Effector memory CD8-positive, alpha-beta T cell (primary cell): Measurements from ENCODE around the gene MRPS24.
A peak's percentile ranks its signal among the peaks of the same experiment; 100 is the strongest.

Experiments used
- ATAC-seq: fragments of 150-1000 bp; cut with Tn5 transposase; replicated peaks from 2 replicates; pipeline ENCODE4 v1.10.0; 2021; ENCODE audit warnings: mild to moderate bottlenecking, moderate library complexity
- DNase-seq, 3 experiments: peaks; one replicate each; pipeline ENCODE4 v3.0.0; 2021
- H3K27ac Mint-ChIP-seq, 2 donors: one replicate each; pipeline ENCODE4 v1.8.0; 2022; ENCODE audit warnings: mild to moderate bottlenecking in 2 of 2, mixed read lengths in 2 of 2, moderate library complexity in 2 of 2
- H3K27me3 Mint-ChIP-seq, 2 donors: one replicate each; pipeline ENCODE4 v1.8.0; 2022; ENCODE audit warnings: mixed read lengths in 2 of 2
- H3K36me3 Mint-ChIP-seq: one replicate; pipeline ENCODE4 v1.8.0; 2022; ENCODE audit warnings: mild to moderate bottlenecking, moderate library complexity, mixed read lengths; ENCODE audit not compliant: insufficient read depth
- H3K4me1 Mint-ChIP-seq, 2 donors: one replicate each; pipeline ENCODE4 v1.8.0; 2022; ENCODE audit warnings: low read depth in 2 of 2, mixed read lengths in 2 of 2
- H3K4me3 Mint-ChIP-seq, 2 donors: one replicate each; pipeline ENCODE4 v1.8.0; 2022; ENCODE audit warnings: mild to moderate bottlenecking in 2 of 2, mixed read lengths in 2 of 2, moderate library complexity in 2 of 2
- H3K9me3 Mint-ChIP-seq, 2 donors: one replicate each; pipeline ENCODE4 v1.8.0; 2022; ENCODE audit warnings: mixed read lengths in 2 of 2

MRPS24 gene

GRCh38 chr7:43890468-43890867 is 21.2 kb upstream of the MRPS24 start:
- Mint-ChIP-seq H3K9me3 (no peaks in the 10 kb centered on the region), H3K4me1 (peaks cover 33 to 50% of the 10 kb centered on the region in 2 donors), H3K4me3 (no peak overlapping the region), H3K27me3 (no peaks in the 10 kb centered on the region), H3K36me3 (peaks cover 14% of the 10 kb centered on the region), H3K27ac (no peak overlapping the region)
- ATAC-seq (no peak), DNase-seq (no peak)

- peak overlapping the region; percentile 15 to 57 for H3K27ac Mint-ChIP-seq
- no peak overlapping the region for H3K4me3 Mint-ChIP-seq
- no peaks in the 10 kb centered on the region for H3K9me3 Mint-ChIP-seq
- peaks cover 20% of the 10 kb centered on the region for H3K36me3 Mint-ChIP-seq
- no peak for ATAC-seq
- peaks cover 31 to 43% of the 10 kb centered on the region in 2 donors for H3K4me1 Mint-ChIP-seq
- DNase-seq, result no peak
- H3K27me3 Mint-ChIP-seq, result no peaks in the 10 kb centered on the region
Observed at GRCh38 chr7:43888993-43889945, 20.0 kb upstream of the MRPS24 start.

- Mint-ChIP-seq H3K4me1 (peaks cover 2 to 9% of the 10 kb centered on the region in 2 donors), H3K27ac (no peak overlapping the region), H3K36me3 (peaks cover 32% of the 10 kb centered on the region), H3K9me3 (no peaks in the 10 kb centered on the region), H3K4me3 (no peak overlapping the region), H3K27me3 (no peaks in the 10 kb centered on the region)
- ATAC-seq (no peak), DNase-seq (no peak)
Observed at GRCh38 chr7:43884617-43885016, 15.3 kb upstream of the MRPS24 start.

- no peak for ATAC-seq
- Mint-ChIP-seq H3K9me3 (no peaks in the 10 kb centered on the region), H3K4me3 (no peak overlapping the region)
Observed at GRCh38 chr7:43884209-43884608, 14.9 kb upstream of the MRPS24 start.

GRCh38 chr7:43880596-43880995 is 11.3 kb upstream of the MRPS24 start:
- no peak for DNase-seq
- H3K36me3 Mint-ChIP-seq, result peaks cover 56% of the 10 kb centered on the region
- no peak overlapping the region for H3K27ac Mint-ChIP-seq
- no peak overlapping the region for H3K4me3 Mint-ChIP-seq
- H3K4me1 Mint-ChIP-seq, result no peaks in the 10 kb centered on the region
- no peaks in the 10 kb centered on the region for H3K9me3 Mint-ChIP-seq
- ATAC-seq, result no peak
- H3K27me3 Mint-ChIP-seq, result no peaks in the 10 kb centered on the region

More at GRCh38 chr7:43884209-43884608, 14.9 kb upstream of the MRPS24 start:
- Mint-ChIP-seq H3K27me3 (no peaks in the 10 kb centered on the region), H3K4me1 (peaks cover 0 to 6% of the 10 kb centered on the region in 2 donors), H3K36me3 (peaks cover 36% of the 10 kb centered on the region), H3K27ac (no peak overlapping the region)
- no peak for DNase-seq

GRCh38 chr7:43879477-43879876 is 10.2 kb upstream of the MRPS24 start:
- Mint-ChIP-seq H3K27ac (peak overlapping the region in 1 of 2 donors; percentile 36), H3K36me3 (peaks cover 50% of the 10 kb centered on the region), H3K9me3 (no peaks in the 10 kb centered on the region), H3K27me3 (no peaks in the 10 kb centered on the region), H3K4me1 (no peaks in the 10 kb centered on the region), H3K4me3 (no peak overlapping the region)
- ATAC-seq, result no peak
- DNase-seq, result no peak

- Mint-ChIP-seq H3K36me3 (peaks cover 49% of the 10 kb centered on the region), H3K4me3 (no peak overlapping the region), H3K27ac (peak overlapping the region in 1 of 2 donors; percentile 36), H3K27me3 (no peaks in the 10 kb centered on the region), H3K9me3 (no peaks in the 10 kb centered on the region), H3K4me1 (no peaks in the 10 kb centered on the region)
- DNase-seq (no peak), ATAC-seq (no peak)
Observed at GRCh38 chr7:43878867-43879266, 9.6 kb upstream of the MRPS24 start.

GRCh38 chr7:43877968-43878864 is 8.9 kb upstream of the MRPS24 start:
- no peak overlapping the region for H3K27ac Mint-ChIP-seq
- no peaks in the 10 kb centered on the region for H3K27me3 Mint-ChIP-seq
- ATAC-seq, result no peak
- peaks cover 47% of the 10 kb centered on the region for H3K36me3 Mint-ChIP-seq
- DNase-seq, result no peak
- no peaks in the 10 kb centered on the region for H3K9me3 Mint-ChIP-seq
- H3K4me3 Mint-ChIP-seq, result no peak overlapping the region
- H3K4me1 Mint-ChIP-seq, result no peaks in the 10 kb centered on the region

- H3K36me3 Mint-ChIP-seq, result peaks cover 45% of the 10 kb centered on the region
- no peak overlapping the region for H3K27ac Mint-ChIP-seq
- no peak for DNase-seq
Observed at GRCh38 chr7:43876976-43877745, 7.8 kb upstream of the MRPS24 start.

GRCh38 chr7:43876241-43876640 is 6.9 kb upstream of the MRPS24 start:
- Mint-ChIP-seq H3K4me3 (no peak overlapping the region), H3K36me3 (peaks cover 36% of the 10 kb centered on the region), H3K27me3 (no peaks in the 10 kb centered on the region), H3K9me3 (no peaks in the 10 kb centered on the region), H3K27ac (no peak overlapping the region), H3K4me1 (peaks cover 0 to 2% of the 10 kb centered on the region in 2 donors)
- no peak for ATAC-seq
- no peak for DNase-seq

More at GRCh38 chr7:43876976-43877745, 7.8 kb upstream of the MRPS24 start:
- ATAC-seq, result no peak
- no peaks in the 10 kb centered on the region for H3K27me3 Mint-ChIP-seq
- H3K9me3 Mint-ChIP-seq, result no peaks in the 10 kb centered on the region
- no peak overlapping the region for H3K4me3 Mint-ChIP-seq
- no peaks in the 10 kb centered on the region for H3K4me1 Mint-ChIP-seq

GRCh38 chr7:43873300-43873699 is 4.0 kb upstream of the MRPS24 start:
- peaks cover 16 to 22% of the 10 kb centered on the region in 2 donors for H3K4me1 Mint-ChIP-seq

GRCh38 chr7:43872406-43873110 is 3.2 kb upstream of the MRPS24 start:
- Mint-ChIP-seq H3K4me1 (peaks cover 18 to 22% of the 10 kb centered on the region in 2 donors), H3K4me3 (no peak overlapping the region), H3K27me3 (no peaks in the 10 kb centered on the region), H3K9me3 (no peaks in the 10 kb centered on the region), H3K36me3 (peaks cover 19% of the 10 kb centered on the region), H3K27ac (no peak overlapping the region)
- ATAC-seq, result no peak
- DNase-seq, result no peak

More at GRCh38 chr7:43873300-43873699, 4.0 kb upstream of the MRPS24 start:
- peaks cover 23% of the 10 kb centered on the region for H3K36me3 Mint-ChIP-seq
- DNase-seq (no peak), ATAC-seq (no peak)
- no peak overlapping the region for H3K4me3 Mint-ChIP-seq
- no peaks in the 10 kb centered on the region for H3K27me3 Mint-ChIP-seq
- H3K9me3 Mint-ChIP-seq, result no peaks in the 10 kb centered on the region
- no peak overlapping the region for H3K27ac Mint-ChIP-seq
